CD4-positive, alpha-beta T cell (primary cell): ENCODE data around the gene ANKS4B. TPM values are rescaled to one million over a fixed set of nuclear protein-coding genes. Genes with fewer than 3 reads are reported as not detected.

Experiments used
- ATAC-seq: fragments of 200-7000 bp; cut with Tn5 transposase; one replicate; pipeline ENCODE4 v1.10.0; 2022; ENCODE audit warnings: mild to moderate bottlenecking; ENCODE audit not compliant: poor library complexity
- CTCF ChIA-PET: fragments of 350-600 bp; sonication (Branson Sonifier 250); formaldehyde crosslinking; loops from one replicate; lab custom pipeline; 2021; ENCODE audit warnings: antibody characterized with exemption, inconsistent platforms; lab: Charles Lee
- POLR2A ChIA-PET: fragments of 350-600 bp; sonication (Branson Sonifier 250); formaldehyde crosslinking; loops from one replicate; lab custom pipeline; 2021; ENCODE audit warnings: antibody characterized with exemption, inconsistent platforms; lab: Charles Lee
- DNase-seq, 14 experiments: peaks; one replicate each; pipeline ENCODE4 v3.0.0-alpha.2; 2013 to 2020; ENCODE audit warnings: mixed read lengths in 2 of 14
- H3K27ac ChIP-seq, 2 donors: one replicate each; pipeline versions ENCODE4 v1.5.1 to v1.7.0; 2013; ENCODE audit warnings: low read length in 2 of 2, low read depth in 1 of 2, mild to moderate bottlenecking in 1 of 2
- H3K27me3 ChIP-seq, 2 experiments: 1 replicate in 1 of 2; 2 replicates in 1 of 2; pipeline versions ENCODE4 v1.6.1 to v1.7.0; 2013; ENCODE audit warnings: low read length in 2 of 2, control low read depth in 1 of 2, mild to moderate bottlenecking in 1 of 2, moderate library complexity in 1 of 2; ENCODE audit not compliant: insufficient read depth in 2 of 2, control insufficient read depth in 1 of 2
- H3K36me3 ChIP-seq: one replicate; pipeline ENCODE4 v1.6.1; 2013; ENCODE audit warnings: low read length, control low read depth; ENCODE audit not compliant: insufficient read depth
- H3K4me1 ChIP-seq: one replicate; pipeline ENCODE4 v1.6.1; 2013; ENCODE audit warnings: low read length, control low read depth; ENCODE audit not compliant: insufficient read depth
- H3K4me3 ChIP-seq: one replicate; pipeline ENCODE4 v1.5.1; 2013; ENCODE audit warnings: mild to moderate bottlenecking, low read length, moderate library complexity
- H3K9me3 ChIP-seq, 2 experiments: 1 replicate in 1 of 2; 2 replicates in 1 of 2; pipeline versions ENCODE4 v1.6.1 to v1.7.0; 2013; ENCODE audit warnings: low read length in 2 of 2, mild to moderate bottlenecking in 2 of 2, control low read depth in 1 of 2, moderate library complexity in 1 of 2; ENCODE audit not compliant: control insufficient read depth in 1 of 2, insufficient read depth in 1 of 2
- H3K27ac Mint-ChIP-seq: one replicate; pipeline ENCODE4 v1.8.0; 2020; ENCODE audit warnings: mixed read lengths
- H3K27me3 Mint-ChIP-seq: one replicate; pipeline ENCODE4 v1.8.0; 2021; ENCODE audit warnings: mixed read lengths
- H3K36me3 Mint-ChIP-seq: one replicate; pipeline ENCODE4 v1.8.0; 2021; ENCODE audit warnings: low read depth, mixed read lengths
- H3K4me1 Mint-ChIP-seq: one replicate; pipeline ENCODE4 v1.8.0; 2021; ENCODE audit warnings: low read depth, mixed read lengths
- H3K4me3 Mint-ChIP-seq: one replicate; pipeline ENCODE4 v1.8.0; 2020; ENCODE audit warnings: mild to moderate bottlenecking, mixed read lengths
- H3K9me3 Mint-ChIP-seq: one replicate; pipeline ENCODE4 v1.8.0; 2020; ENCODE audit warnings: mixed read lengths
- intact Hi-C, 2 experiments: fragments of 100-400 bp; cut with DNase I in 1 of 2; cut with micrococcal nuclease in 1 of 2; formaldehyde crosslinking; loops; one replicate each; pipeline versions ENCODE4 v1.15.1 to v1.9.0; 2023 to 2025; cut with DNase I, micrococcal nuclease
- total RNA-seq, 174 experiments: library from RNA in 2 of 174; stranded (reverse) in 2 of 174; gene quantifications; one replicate each; pipeline ENCODE4 v1.2.3 and lab custom pipeline; 2021 to 2026
- TF ChIP-seq, protein P1 (sequence below): fragments of 200-600 bp; IDR thresholded peaks from one replicate; pipeline ENCODE4 v1.8.0; 2022; ENCODE audit warnings: antibody characterized with exemption, mild to moderate bottlenecking

ANKS4B gene
- total RNA-seq, 2 experiments from 2014 or later, result not detected

GRCh38 chr16:21228361-21228872 is 5.1 kb upstream of the ANKS4B start:
- intact Hi-C loops, result no loop called here
- POLR2A ChIA-PET, result no interaction called here
- Mint-ChIP-seq H3K4me1 (no peaks in the 10 kb centered on the region), H3K27ac (no peak overlapping the region), H3K4me3 (no peak overlapping the region), H3K27me3 (peaks cover 65% of the 10 kb centered on the region), H3K36me3 (no peaks in the 10 kb centered on the region), H3K9me3 (no peaks in the 10 kb centered on the region)
- CTCF ChIA-PET, result no interaction called here
- no peak for ATAC-seq
- Histone ChIP-seq H3K36me3 (no peaks in the 10 kb centered on the region), H3K27me3 (peaks cover 0 to 15% of the 10 kb centered on the region in 2 experiments), H3K9me3 (no peaks in the 10 kb centered on the region), H3K27ac (no peak overlapping the region), H3K4me1 (no peaks in the 10 kb centered on the region), H3K4me3 (no peak overlapping the region)
- DNase-seq, result no peak
- TF ChIP-seq, protein P1, sequence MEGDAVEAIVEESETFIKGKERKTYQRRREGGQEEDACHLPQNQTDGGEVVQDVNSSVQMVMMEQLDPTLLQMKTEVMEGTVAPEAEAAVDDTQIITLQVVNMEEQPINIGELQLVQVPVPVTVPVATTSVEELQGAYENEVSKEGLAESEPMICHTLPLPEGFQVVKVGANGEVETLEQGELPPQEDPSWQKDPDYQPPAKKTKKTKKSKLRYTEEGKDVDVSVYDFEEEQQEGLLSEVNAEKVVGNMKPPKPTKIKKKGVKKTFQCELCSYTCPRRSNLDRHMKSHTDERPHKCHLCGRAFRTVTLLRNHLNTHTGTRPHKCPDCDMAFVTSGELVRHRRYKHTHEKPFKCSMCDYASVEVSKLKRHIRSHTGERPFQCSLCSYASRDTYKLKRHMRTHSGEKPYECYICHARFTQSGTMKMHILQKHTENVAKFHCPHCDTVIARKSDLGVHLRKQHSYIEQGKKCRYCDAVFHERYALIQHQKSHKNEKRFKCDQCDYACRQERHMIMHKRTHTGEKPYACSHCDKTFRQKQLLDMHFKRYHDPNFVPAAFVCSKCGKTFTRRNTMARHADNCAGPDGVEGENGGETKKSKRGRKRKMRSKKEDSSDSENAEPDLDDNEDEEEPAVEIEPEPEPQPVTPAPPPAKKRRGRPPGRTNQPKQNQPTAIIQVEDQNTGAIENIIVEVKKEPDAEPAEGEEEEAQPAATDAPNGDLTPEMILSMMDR, result no peak

DNA sequence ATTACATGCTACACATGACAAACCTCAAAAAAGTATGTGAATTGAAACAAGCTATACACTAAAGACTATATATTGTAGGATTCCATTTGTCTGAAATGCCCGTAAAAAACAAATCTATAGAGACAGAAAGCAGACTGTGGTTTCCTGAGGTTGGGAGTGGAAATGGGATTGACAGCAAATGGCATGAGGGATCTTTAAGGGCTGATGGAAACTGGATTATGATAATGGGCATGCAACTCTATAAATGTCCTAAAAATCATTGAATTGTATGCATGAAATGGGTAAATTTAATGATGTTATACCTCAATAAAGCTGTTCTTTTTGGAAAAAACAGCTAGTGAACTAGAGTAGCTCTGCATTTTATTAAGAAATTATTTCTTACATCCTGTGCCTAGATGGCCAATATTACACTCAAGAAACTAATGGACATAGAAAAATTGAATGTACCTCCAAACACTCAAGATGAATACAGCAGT is 416 bp upstream of the ANKS4B start:
- Mint-ChIP-seq H3K4me1 (no peaks in the 10 kb centered on the region), H3K27ac (no peak overlapping the region), H3K9me3 (no peaks in the 10 kb centered on the region), H3K4me3 (no peak overlapping the region), H3K27me3 (peaks cover 48% of the 10 kb centered on the region), H3K36me3 (no peaks in the 10 kb centered on the region)
- H3K4me1 ChIP-seq, result no peaks in the 10 kb centered on the region
- ATAC-seq, result no peak
- intact Hi-C loops, result no loop called here
- DNase-seq, result no peak
- ChIA-PET CTCF (no interaction called here), POLR2A (no interaction called here)
- H3K27ac ChIP-seq, result no peak overlapping the region
- H3K27me3 ChIP-seq, result peaks cover 4% of the 10 kb centered on the region in 2 experiments
- no peaks in the 10 kb centered on the region for H3K9me3 ChIP-seq
- H3K4me3 ChIP-seq, result no peak overlapping the region
- no peaks in the 10 kb centered on the region for H3K36me3 ChIP-seq
- TF ChIP-seq, protein P1, result no peak

- Histone ChIP-seq H3K4me1 (no peaks in the 10 kb centered on the region), H3K27me3 (peaks cover 0 to 4% of the 10 kb centered on the region in 2 experiments), H3K9me3 (no peaks in the 10 kb centered on the region), H3K36me3 (no peaks in the 10 kb centered on the region), H3K4me3 (no peak overlapping the region), H3K27ac (no peak overlapping the region)
- peaks cover 33% of the 10 kb centered on the region for H3K27me3 Mint-ChIP-seq
- DNase-seq (no peak), ATAC-seq (no peak)
- H3K27ac Mint-ChIP-seq, result no peak overlapping the region
- ChIA-PET CTCF (no interaction called here), POLR2A (no interaction called here)
- no peaks in the 10 kb centered on the region for H3K36me3 Mint-ChIP-seq
- intact Hi-C loops, result no loop called here
- H3K9me3 Mint-ChIP-seq, result no peaks in the 10 kb centered on the region
- TF ChIP-seq, protein P1, result no peak
- no peaks in the 10 kb centered on the region for H3K4me1 Mint-ChIP-seq
- no peak overlapping the region for H3K4me3 Mint-ChIP-seq
These were observed 1.7 kb downstream of the ANKS4B start for GRCh38 chr16:21235199-21235585.
